GM12878 (cell line): ENCODE results near the gene LCE1D. TPM values are rescaled to one million over a fixed set of nuclear protein-coding genes. Genes with fewer than 3 reads are reported as not detected.

ENCODE experiments used
- polyA plus RNA-seq, 11 experiments: library from polyadenylated mRNA; depleted of rRNA in 4 of 11; unstranded in 6 of 11; stranded (reverse) in 5 of 11; fragments of >200 nt; fragmentation: Nextera tagmentation in 4 of 11; fragmentation: Illumina TruSeq in 1 of 11; extraction: Ambion mirVana in 4 of 11; extraction: Trizol in 1 of 11; gene quantifications; 1 replicate in 1 of 11; 2 replicates in 10 of 11; pipeline versions ENCODE4 v1.2.1 to v1.2.3, GENCODE V29; 2011 to 2016; ENCODE audit warnings: inconsistent platforms in 2 of 11, missing spikeins in 2 of 11, low read depth in 1 of 11
- total RNA-seq, 4 experiments: library from RNA; depleted of rRNA in 3 of 4; stranded (reverse); fragments of >200 nt in 3 of 4; fragmentation: Illumina TruSeq in 1 of 4; extraction: Trizol in 1 of 4; gene quantifications; 2 replicates each; pipeline versions ENCODE4 v1.2.1 to v1.2.3, GENCODE V29; 2013 to 2021

The LCE1D gene
- total and polyA plus RNA-seq, 10 of the 15 experiments (the other 5 are each of a cell fraction or from before 2014, with no cell fraction given), result not detected

Other genes starting within 250 kb of the LCE1D start
Only the 7 nearest of the 26 such genes appear.
- not detected in 2 replicates for gene KPRP, start 38.7 kb upstream of the LCE1D start, total RNA-seq (2014; rRNA removed)
- not detected in 2 replicates for gene KPRP, start 38.7 kb upstream of the LCE1D start, total RNA-seq (2014; rRNA removed; fragmentation: Illumina TruSeq; extraction: Trizol)
- not detected in 2 replicates for gene KPRP, start 38.7 kb upstream of the LCE1D start, total RNA-seq (2021)
- not detected in 2 replicates for gene KPRP, start 38.7 kb upstream of the LCE1D start, polyA plus RNA-seq (2011; rRNA removed)
- not detected in 2 replicates for gene KPRP, start 38.7 kb upstream of the LCE1D start, polyA plus RNA-seq (2014; fragmentation: Illumina TruSeq; extraction: Trizol)
- gene KPRP, start 38.7 kb upstream of the LCE1D start, polyA plus RNA-seq (2014; fragmentation: Nextera tagmentation; extraction: Ambion mirVana), result not detected
- gene KPRP, start 38.7 kb upstream of the LCE1D start, polyA plus RNA-seq (2014; rRNA removed), result not detected in 2 replicates
- not detected for gene KPRP, start 38.7 kb upstream of the LCE1D start, polyA plus RNA-seq (2016; fragmentation: Nextera tagmentation; extraction: Ambion mirVana)
- not detected in 2 replicates for gene LCE1F, start 21.6 kb upstream of the LCE1D start, total RNA-seq (2014; rRNA removed)
- gene LCE1F, start 21.6 kb upstream of the LCE1D start, total RNA-seq (2014; rRNA removed; fragmentation: Illumina TruSeq; extraction: Trizol), result not detected in 2 replicates
- not detected in 2 replicates for gene LCE1F, start 21.6 kb upstream of the LCE1D start, total RNA-seq (2021)
- gene LCE1F, start 21.6 kb upstream of the LCE1D start, polyA plus RNA-seq (2011; rRNA removed), result not detected in 2 replicates
- not detected in 2 replicates for gene LCE1F, start 21.6 kb upstream of the LCE1D start, polyA plus RNA-seq (2014; fragmentation: Illumina TruSeq; extraction: Trizol)
- not detected for gene LCE1F, start 21.6 kb upstream of the LCE1D start, polyA plus RNA-seq (2014; fragmentation: Nextera tagmentation; extraction: Ambion mirVana)
- 0.43 TPM in 1 of 2 replicates, not detected in the other for gene LCE1F, start 21.6 kb upstream of the LCE1D start, polyA plus RNA-seq (2014; rRNA removed)
- under 1 TPM; 0.72 to 0.96 TPM for gene LCE1F, start 21.6 kb upstream of the LCE1D start, polyA plus RNA-seq (2016; fragmentation: Nextera tagmentation; extraction: Ambion mirVana)
- 0.45 and 1.1 TPM in 2 replicates for gene LCE1E, start 10.5 kb upstream of the LCE1D start, total RNA-seq (2014; rRNA removed)
- 0.41 and 0.49 TPM in 2 replicates for gene LCE1E, start 10.5 kb upstream of the LCE1D start, total RNA-seq (2014; rRNA removed; fragmentation: Illumina TruSeq; extraction: Trizol)
- gene LCE1E, start 10.5 kb upstream of the LCE1D start, total RNA-seq (2021), result 1.0 and 3.7 TPM in 2 replicates
- 0.88 and 1.4 TPM in 2 replicates for gene LCE1E, start 10.5 kb upstream of the LCE1D start, polyA plus RNA-seq (2011; rRNA removed)
- 0.51 and 0.90 TPM in 2 replicates for gene LCE1E, start 10.5 kb upstream of the LCE1D start, polyA plus RNA-seq (2014; fragmentation: Illumina TruSeq; extraction: Trizol)
- under 1 TPM in 1 of 2 experiments, not detected in 1; 0.33 TPM for gene LCE1E, start 10.5 kb upstream of the LCE1D start, polyA plus RNA-seq (2014; fragmentation: Nextera tagmentation; extraction: Ambion mirVana)
- gene LCE1E, start 10.5 kb upstream of the LCE1D start, polyA plus RNA-seq (2014; rRNA removed), result 1.1 and 1.3 TPM in 2 replicates
- 1 to 10 TPM; 6.6 to 8.2 TPM for gene LCE1E, start 10.5 kb upstream of the LCE1D start, polyA plus RNA-seq (2016; fragmentation: Nextera tagmentation; extraction: Ambion mirVana)
- gene LCE1C, start 9.9 kb downstream of the LCE1D start, total RNA-seq (2014; rRNA removed), result 0.23 and 1.5 TPM in 2 replicates
- not detected in 2 replicates for gene LCE1C, start 9.9 kb downstream of the LCE1D start, total RNA-seq (2014; rRNA removed; fragmentation: Illumina TruSeq; extraction: Trizol)
- 0.77 and 1.7 TPM in 2 replicates for gene LCE1C, start 9.9 kb downstream of the LCE1D start, total RNA-seq (2021)
- 0.15 and 0.45 TPM in 2 replicates for gene LCE1C, start 9.9 kb downstream of the LCE1D start, polyA plus RNA-seq (2011; rRNA removed)
- not detected in 2 replicates for gene LCE1C, start 9.9 kb downstream of the LCE1D start, polyA plus RNA-seq (2014; fragmentation: Illumina TruSeq; extraction: Trizol)
- not detected for gene LCE1C, start 9.9 kb downstream of the LCE1D start, polyA plus RNA-seq (2014; fragmentation: Nextera tagmentation; extraction: Ambion mirVana)
- 1.00 and 1.2 TPM in 2 replicates for gene LCE1C, start 9.9 kb downstream of the LCE1D start, polyA plus RNA-seq (2014; rRNA removed)
- 1 to 10 TPM; 2.5 to 4.1 TPM for gene LCE1C, start 9.9 kb downstream of the LCE1D start, polyA plus RNA-seq (2016; fragmentation: Nextera tagmentation; extraction: Ambion mirVana)
- gene LCE1B, start 15.2 kb downstream of the LCE1D start, total RNA-seq (2014; rRNA removed), result 0.16 TPM in 1 of 2 replicates, not detected in the other
- gene LCE1B, start 15.2 kb downstream of the LCE1D start, total RNA-seq (2014; rRNA removed; fragmentation: Illumina TruSeq; extraction: Trizol), result 0.18 and 0.36 TPM in 2 replicates
- 0.74 TPM in 1 of 2 replicates, not detected in the other for gene LCE1B, start 15.2 kb downstream of the LCE1D start, total RNA-seq (2021)
- gene LCE1B, start 15.2 kb downstream of the LCE1D start, polyA plus RNA-seq (2011; rRNA removed), result 0.66 and 0.86 TPM in 2 replicates
- 0.13 and 0.73 TPM in 2 replicates for gene LCE1B, start 15.2 kb downstream of the LCE1D start, polyA plus RNA-seq (2014; fragmentation: Illumina TruSeq; extraction: Trizol)
- under 1 TPM in 1 of 2 experiments, not detected in 1; 0.20 TPM for gene LCE1B, start 15.2 kb downstream of the LCE1D start, polyA plus RNA-seq (2014; fragmentation: Nextera tagmentation; extraction: Ambion mirVana)
- 0.44 and 0.45 TPM in 2 replicates for gene LCE1B, start 15.2 kb downstream of the LCE1D start, polyA plus RNA-seq (2014; rRNA removed)
- gene LCE1B, start 15.2 kb downstream of the LCE1D start, polyA plus RNA-seq (2016; fragmentation: Nextera tagmentation; extraction: Ambion mirVana), result 1 to 10 TPM; 2.4 to 3.3 TPM
- gene LCE1A, start 30.8 kb downstream of the LCE1D start, total RNA-seq (2014; rRNA removed), result not detected in 2 replicates
- not detected in 2 replicates for gene LCE1A, start 30.8 kb downstream of the LCE1D start, total RNA-seq (2014; rRNA removed; fragmentation: Illumina TruSeq; extraction: Trizol)
- gene LCE1A, start 30.8 kb downstream of the LCE1D start, total RNA-seq (2021), result not detected in 2 replicates
- gene LCE1A, start 30.8 kb downstream of the LCE1D start, polyA plus RNA-seq (2011; rRNA removed), result not detected in 2 replicates
- gene LCE1A, start 30.8 kb downstream of the LCE1D start, polyA plus RNA-seq (2014; fragmentation: Illumina TruSeq; extraction: Trizol), result not detected in 2 replicates
- not detected for gene LCE1A, start 30.8 kb downstream of the LCE1D start, polyA plus RNA-seq (2014; fragmentation: Nextera tagmentation; extraction: Ambion mirVana)
- not detected in 2 replicates for gene LCE1A, start 30.8 kb downstream of the LCE1D start, polyA plus RNA-seq (2014; rRNA removed)
- gene LCE1A, start 30.8 kb downstream of the LCE1D start, polyA plus RNA-seq (2016; fragmentation: Nextera tagmentation; extraction: Ambion mirVana), result not detected
- 0.45 TPM in 1 of 2 replicates, not detected in the other for gene LCE6A, start 46.1 kb downstream of the LCE1D start, total RNA-seq (2014; rRNA removed)
- gene LCE6A, start 46.1 kb downstream of the LCE1D start, total RNA-seq (2014; rRNA removed; fragmentation: Illumina TruSeq; extraction: Trizol), result not detected in 2 replicates
- gene LCE6A, start 46.1 kb downstream of the LCE1D start, total RNA-seq (2021), result not detected in 2 replicates
- not detected in 2 replicates for gene LCE6A, start 46.1 kb downstream of the LCE1D start, polyA plus RNA-seq (2011; rRNA removed)
- not detected in 2 replicates for gene LCE6A, start 46.1 kb downstream of the LCE1D start, polyA plus RNA-seq (2014; fragmentation: Illumina TruSeq; extraction: Trizol)
- not detected for gene LCE6A, start 46.1 kb downstream of the LCE1D start, polyA plus RNA-seq (2014; fragmentation: Nextera tagmentation; extraction: Ambion mirVana)
- gene LCE6A, start 46.1 kb downstream of the LCE1D start, polyA plus RNA-seq (2014; rRNA removed), result not detected in 2 replicates
- gene LCE6A, start 46.1 kb downstream of the LCE1D start, polyA plus RNA-seq (2016; fragmentation: Nextera tagmentation; extraction: Ambion mirVana), result not detected